HEK293 (cell line): ENCODE data around the gene KRTAP20-2.

Experiments
- CTCF ChIA-PET: fragments of 350-600 bp; formaldehyde crosslinking; extraction: SDS; loops from one replicate; lab custom pipeline; 2021; ENCODE audit warnings: antibody characterized with exemption; lab: Yijun Ruan, JAX
- POLR2A ChIA-PET: fragments of 300-600 bp; formaldehyde crosslinking; extraction: SDS; loops from one replicate; lab custom pipeline; 2020; ENCODE audit warnings: antibody characterized with exemption, inconsistent platforms; lab: Yijun Ruan, JAX
- H3K27ac ChIP-seq: fragments of 200-500 bp; sonication (Bioruptor generic); 2 replicates; pipeline ENCODE4 v1.5.1; 2014; ENCODE audit warnings: low read depth, low read length, control low read depth, inconsistent platforms; ENCODE audit errors: extremely low read depth
- H3K36me3 ChIP-seq, 2 experiments: fragments of 200-500 bp in 1 of 2; sonication (Bioruptor generic) in 1 of 2; 1 replicate in 1 of 2; 2 replicates in 1 of 2; pipeline ENCODE4 v1.5.1; 2014 to 2017; ENCODE audit warnings: inconsistent platforms in 2 of 2, low read length in 2 of 2; ENCODE audit not compliant: control insufficient read depth in 2 of 2, insufficient read depth in 1 of 2
- H3K4me1 ChIP-seq: fragments of 200-500 bp; sonication (Bioruptor generic); 2 replicates; pipeline ENCODE4 v1.5.1; 2014; ENCODE audit warnings: mild to moderate bottlenecking, low read length, inconsistent platforms; ENCODE audit not compliant: control insufficient read depth, insufficient read depth
- H3K4me3 ChIP-seq: 2 replicates; pipeline ENCODE4 v1.5.1; 2011; ENCODE audit warnings: low read depth, mild to moderate bottlenecking, control low read depth, low read length, moderate library complexity
- H3K9me3 ChIP-seq: fragments of 200-500 bp; sonication (Bioruptor generic); 2 replicates; pipeline ENCODE4 v1.5.1; 2014; ENCODE audit warnings: low read depth, low read length, inconsistent platforms; ENCODE audit not compliant: control insufficient read depth, insufficient read depth
- MYNN ChIP-seq: fragments of 450-650 bp; formaldehyde crosslinking; IDR thresholded peaks from 2 replicates; pipeline ENCODE4 v1.5.1; 2016; ENCODE audit warnings: missing biosample characterization, missing genetic modification characterization, borderline replicate concordance
- OSR2 ChIP-seq: fragments of 450-650 bp; formaldehyde crosslinking; IDR thresholded peaks from 2 replicates; pipeline ENCODE4 v1.5.1; 2016; ENCODE audit warnings: missing biosample characterization, missing genetic modification characterization
- ZNF146 ChIP-seq: fragments of 450-650 bp; formaldehyde crosslinking; IDR thresholded peaks from 2 replicates; pipeline ENCODE4 v1.5.1; 2016; ENCODE audit warnings: missing biosample characterization, missing genetic modification characterization
- ZNF610 ChIP-seq: fragments of 450-650 bp; formaldehyde crosslinking; IDR thresholded peaks from 2 replicates; pipeline ENCODE4 v1.5.1; 2016; ENCODE audit warnings: missing biosample characterization, missing genetic modification characterization, borderline replicate concordance
- TF ChIP-seq, protein P1 (sequence below): fragments of 450-650 bp; formaldehyde crosslinking; IDR thresholded peaks from 2 replicates; pipeline ENCODE4 v1.5.1; 2016; ENCODE audit warnings: missing biosample characterization, missing genetic modification characterization
- TF ChIP-seq, protein P2 (sequence below): fragments of 450-650 bp; formaldehyde crosslinking; IDR thresholded peaks from 2 replicates; pipeline ENCODE4 v1.5.1; 2017; ENCODE audit warnings: missing biosample characterization, missing genetic modification characterization
- TF ChIP-seq, protein P3 (sequence below): fragments of 450-650 bp; IDR thresholded peaks from 2 replicates; pipeline ENCODE4 v1.5.1; 2018; ENCODE audit warnings: missing biosample characterization, mild to moderate bottlenecking, missing genetic modification characterization
- TF ChIP-seq, protein P4 (sequence below): fragments of 450-650 bp; formaldehyde crosslinking; IDR thresholded peaks from 2 replicates; pipeline ENCODE4 v1.5.1; 2016; ENCODE audit warnings: missing biosample characterization, missing genetic modification characterization

Gene KRTAP20-2

DNA sequence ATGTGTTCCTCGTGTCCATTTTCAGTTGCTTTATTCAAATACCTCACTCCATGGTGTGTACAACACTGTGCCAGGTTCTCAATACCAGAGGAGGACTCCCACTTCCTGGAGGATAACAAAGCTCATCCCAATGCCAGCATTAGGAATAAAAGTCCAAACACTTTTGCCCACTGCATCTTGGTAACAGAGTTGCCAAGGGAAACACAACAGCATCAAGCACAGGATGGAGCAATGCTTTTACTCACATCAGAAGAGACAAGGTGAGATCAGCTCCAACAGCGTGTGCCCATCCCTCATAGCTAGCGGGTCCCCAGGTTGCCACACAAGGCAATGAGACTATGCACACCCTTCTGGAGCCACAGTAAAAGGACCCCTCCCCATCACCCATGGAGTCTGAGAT is 11.6 kb upstream of the KRTAP20-2 start (continued):
- TF ChIP-seq, protein P1, sequence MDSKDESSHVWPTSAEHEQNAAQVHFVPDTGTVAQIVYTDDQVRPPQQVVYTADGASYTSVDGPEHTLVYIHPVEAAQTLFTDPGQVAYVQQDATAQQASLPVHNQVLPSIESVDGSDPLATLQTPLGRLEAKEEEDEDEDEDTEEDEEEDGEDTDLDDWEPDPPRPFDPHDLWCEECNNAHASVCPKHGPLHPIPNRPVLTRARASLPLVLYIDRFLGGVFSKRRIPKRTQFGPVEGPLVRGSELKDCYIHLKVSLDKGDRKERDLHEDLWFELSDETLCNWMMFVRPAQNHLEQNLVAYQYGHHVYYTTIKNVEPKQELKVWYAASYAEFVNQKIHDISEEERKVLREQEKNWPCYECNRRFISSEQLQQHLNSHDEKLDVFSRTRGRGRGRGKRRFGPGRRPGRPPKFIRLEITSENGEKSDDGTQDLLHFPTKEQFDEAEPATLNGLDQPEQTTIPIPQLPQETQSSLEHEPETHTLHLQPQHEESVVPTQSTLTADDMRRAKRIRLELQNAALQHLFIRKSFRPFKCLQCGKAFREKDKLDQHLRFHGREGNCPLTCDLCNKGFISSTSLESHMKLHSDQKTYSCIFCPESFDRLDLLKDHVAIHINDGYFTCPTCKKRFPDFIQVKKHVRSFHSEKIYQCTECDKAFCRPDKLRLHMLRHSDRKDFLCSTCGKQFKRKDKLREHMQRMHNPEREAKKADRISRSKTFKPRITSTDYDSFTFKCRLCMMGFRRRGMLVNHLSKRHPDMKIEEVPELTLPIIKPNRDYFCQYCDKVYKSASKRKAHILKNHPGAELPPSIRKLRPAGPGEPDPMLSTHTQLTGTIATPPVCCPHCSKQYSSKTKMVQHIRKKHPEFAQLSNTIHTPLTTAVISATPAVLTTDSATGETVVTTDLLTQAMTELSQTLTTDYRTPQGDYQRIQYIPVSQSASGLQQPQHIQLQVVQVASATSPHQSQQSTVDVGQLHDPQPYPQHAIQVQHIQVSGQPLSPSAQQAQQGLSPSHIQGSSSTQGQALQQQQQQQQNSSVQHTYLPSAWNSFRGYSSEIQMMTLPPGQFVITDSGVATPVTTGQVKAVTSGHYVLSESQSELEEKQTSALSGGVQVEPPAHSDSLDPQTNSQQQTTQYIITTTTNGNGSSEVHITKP = no peak
- TF ChIP-seq MYNN (tag by site-specific recombination) = no peak
- TF ChIP-seq ZNF146 (tag by site-specific recombination) = no peak
- TF ChIP-seq OSR2 (tag by site-specific recombination) = no peak
- TF ChIP-seq, protein P2, sequence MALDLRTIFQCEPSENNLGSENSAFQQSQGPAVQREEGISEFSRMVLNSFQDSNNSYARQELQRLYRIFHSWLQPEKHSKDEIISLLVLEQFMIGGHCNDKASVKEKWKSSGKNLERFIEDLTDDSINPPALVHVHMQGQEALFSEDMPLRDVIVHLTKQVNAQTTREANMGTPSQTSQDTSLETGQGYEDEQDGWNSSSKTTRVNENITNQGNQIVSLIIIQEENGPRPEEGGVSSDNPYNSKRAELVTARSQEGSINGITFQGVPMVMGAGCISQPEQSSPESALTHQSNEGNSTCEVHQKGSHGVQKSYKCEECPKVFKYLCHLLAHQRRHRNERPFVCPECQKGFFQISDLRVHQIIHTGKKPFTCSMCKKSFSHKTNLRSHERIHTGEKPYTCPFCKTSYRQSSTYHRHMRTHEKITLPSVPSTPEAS (tag by site-specific recombination) = no peak

DNA sequence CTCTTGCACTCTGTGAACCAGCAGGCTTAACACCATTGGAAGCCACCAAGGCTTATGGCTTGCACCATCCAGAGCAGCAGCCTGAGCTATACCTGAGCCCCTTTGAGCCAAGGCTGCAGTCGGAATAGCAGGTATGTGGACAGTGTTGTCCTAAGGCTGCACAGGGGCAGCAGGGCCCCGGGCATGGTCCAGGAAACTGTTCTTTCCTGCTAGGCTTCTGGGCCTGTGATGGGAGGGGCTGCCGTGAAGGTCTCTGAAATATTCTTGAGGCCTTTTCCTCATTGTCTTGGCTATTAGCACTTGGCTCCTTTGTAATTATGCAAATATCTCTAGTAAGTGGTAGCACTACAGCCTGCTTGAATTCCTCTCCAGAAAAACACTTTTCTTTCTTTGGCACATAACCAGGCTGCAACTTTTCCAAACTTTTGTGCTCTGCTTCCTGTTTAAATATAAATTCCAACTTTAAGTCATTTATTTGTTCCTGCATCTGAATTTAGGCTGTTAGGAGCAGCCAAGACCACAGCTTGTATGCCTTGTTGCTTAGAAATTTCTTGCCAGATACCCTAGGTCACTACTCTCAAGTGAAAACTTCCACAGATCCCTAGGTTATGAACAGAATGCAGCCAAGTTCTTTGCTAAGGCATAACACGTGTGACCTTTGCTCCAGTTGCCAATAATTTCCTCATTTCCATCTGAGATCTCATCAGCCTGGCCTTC is 9.4 kb upstream of the KRTAP20-2 start:
- Histone ChIP-seq H3K27ac (no peak overlapping the region), H3K4me3 (no peak overlapping the region), H3K9me3 (no peaks in the 10 kb centered on the region), H3K4me1 (no peaks in the 10 kb centered on the region), H3K36me3 (no peaks in the 10 kb centered on the region)
- no peak for TF ChIP-seq ZNF610 (tag by site-specific recombination)
- POLR2A ChIA-PET = no interaction called here
- CTCF ChIA-PET = interaction anchor here (0.6 to 0.7 kb wide), 2 partner anchors 11 to 450 kb away, joined by 3 to 4 read pairs; no protein-coding TSS in a partner anchor

DNA sequence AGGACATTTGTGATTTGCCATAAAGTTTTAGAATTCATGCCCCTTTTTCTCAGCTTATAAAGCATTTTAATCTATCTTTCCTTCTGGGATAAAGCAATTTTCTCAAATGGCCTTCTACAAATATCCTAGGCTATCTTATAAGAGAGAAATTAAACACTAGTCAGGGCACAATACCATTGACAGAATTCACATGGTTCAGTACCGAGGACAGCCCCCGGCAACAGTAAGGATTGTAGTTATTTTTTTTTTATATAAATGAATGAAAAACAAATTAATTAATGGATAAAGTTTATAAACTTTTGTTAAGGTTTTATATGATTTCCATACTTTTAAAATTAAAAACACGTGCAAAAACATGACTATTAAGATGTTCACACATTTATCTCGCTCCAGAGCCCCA is 6.9 kb upstream of the KRTAP20-2 start:
- TF ChIP-seq, protein P3, sequence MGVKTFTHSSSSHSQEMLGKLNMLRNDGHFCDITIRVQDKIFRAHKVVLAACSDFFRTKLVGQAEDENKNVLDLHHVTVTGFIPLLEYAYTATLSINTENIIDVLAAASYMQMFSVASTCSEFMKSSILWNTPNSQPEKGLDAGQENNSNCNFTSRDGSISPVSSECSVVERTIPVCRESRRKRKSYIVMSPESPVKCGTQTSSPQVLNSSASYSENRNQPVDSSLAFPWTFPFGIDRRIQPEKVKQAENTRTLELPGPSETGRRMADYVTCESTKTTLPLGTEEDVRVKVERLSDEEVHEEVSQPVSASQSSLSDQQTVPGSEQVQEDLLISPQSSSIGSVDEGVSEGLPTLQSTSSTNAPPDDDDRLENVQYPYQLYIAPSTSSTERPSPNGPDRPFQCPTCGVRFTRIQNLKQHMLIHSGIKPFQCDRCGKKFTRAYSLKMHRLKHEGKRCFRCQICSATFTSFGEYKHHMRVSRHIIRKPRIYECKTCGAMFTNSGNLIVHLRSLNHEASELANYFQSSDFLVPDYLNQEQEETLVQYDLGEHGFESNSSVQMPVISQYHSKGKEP (tag by site-specific recombination) = no peak
- TF ChIP-seq, protein P4, sequence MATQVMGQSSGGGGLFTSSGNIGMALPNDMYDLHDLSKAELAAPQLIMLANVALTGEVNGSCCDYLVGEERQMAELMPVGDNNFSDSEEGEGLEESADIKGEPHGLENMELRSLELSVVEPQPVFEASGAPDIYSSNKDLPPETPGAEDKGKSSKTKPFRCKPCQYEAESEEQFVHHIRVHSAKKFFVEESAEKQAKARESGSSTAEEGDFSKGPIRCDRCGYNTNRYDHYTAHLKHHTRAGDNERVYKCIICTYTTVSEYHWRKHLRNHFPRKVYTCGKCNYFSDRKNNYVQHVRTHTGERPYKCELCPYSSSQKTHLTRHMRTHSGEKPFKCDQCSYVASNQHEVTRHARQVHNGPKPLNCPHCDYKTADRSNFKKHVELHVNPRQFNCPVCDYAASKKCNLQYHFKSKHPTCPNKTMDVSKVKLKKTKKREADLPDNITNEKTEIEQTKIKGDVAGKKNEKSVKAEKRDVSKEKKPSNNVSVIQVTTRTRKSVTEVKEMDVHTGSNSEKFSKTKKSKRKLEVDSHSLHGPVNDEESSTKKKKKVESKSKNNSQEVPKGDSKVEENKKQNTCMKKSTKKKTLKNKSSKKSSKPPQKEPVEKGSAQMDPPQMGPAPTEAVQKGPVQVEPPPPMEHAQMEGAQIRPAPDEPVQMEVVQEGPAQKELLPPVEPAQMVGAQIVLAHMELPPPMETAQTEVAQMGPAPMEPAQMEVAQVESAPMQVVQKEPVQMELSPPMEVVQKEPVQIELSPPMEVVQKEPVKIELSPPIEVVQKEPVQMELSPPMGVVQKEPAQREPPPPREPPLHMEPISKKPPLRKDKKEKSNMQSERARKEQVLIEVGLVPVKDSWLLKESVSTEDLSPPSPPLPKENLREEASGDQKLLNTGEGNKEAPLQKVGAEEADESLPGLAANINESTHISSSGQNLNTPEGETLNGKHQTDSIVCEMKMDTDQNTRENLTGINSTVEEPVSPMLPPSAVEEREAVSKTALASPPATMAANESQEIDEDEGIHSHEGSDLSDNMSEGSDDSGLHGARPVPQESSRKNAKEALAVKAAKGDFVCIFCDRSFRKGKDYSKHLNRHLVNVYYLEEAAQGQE = peak; percentile 51; the same call in 1 of the 2 replicates
- ChIA-PET CTCF (interaction anchor here (0.6 kb wide), 2 partner anchors 34 to 263 kb away, joined by 3 read pairs; no protein-coding TSS in a partner anchor), POLR2A (no interaction called here)
- Histone ChIP-seq H3K4me3 (no peak overlapping the region), H3K36me3 (no peaks in the 10 kb centered on the region), H3K4me1 (no peaks in the 10 kb centered on the region), H3K9me3 (no peaks in the 10 kb centered on the region), H3K27ac (no peak overlapping the region)
